WTC11 (cell line): ENCODE measurements around the gene SLC24A3. TPM values are rescaled to one million over a fixed set of nuclear protein-coding genes. Genes with fewer than 3 reads are reported as not detected.

Source experiments
- ATAC-seq: fragments of 200-7000 bp; cut with Tn5 transposase; 2 replicates; pipeline ENCODE4 v1.10.0; 2021; ENCODE audit warnings: mild to moderate bottlenecking, moderate library complexity
- CTCF ChIA-PET: fragments of 300-600 bp; sonication (Branson Sonifier 250); formaldehyde crosslinking; loops from one replicate; lab custom pipeline; 2021; ENCODE audit warnings: antibody characterized with exemption; lab: Charles Lee
- POLR2A ChIA-PET: fragments of 350-600 bp; sonication (Branson Sonifier 250); formaldehyde crosslinking; loops from one replicate; lab custom pipeline; 2021; ENCODE audit warnings: antibody characterized with exemption; lab: Charles Lee
- DNase-seq: peaks from one replicate; pipeline ENCODE4 v3.0.0; 2021; ENCODE audit warnings: low spot score
- H3K27ac Mint-ChIP-seq: 2 replicates; pipeline ENCODE4 v1.8.0; 2021; ENCODE audit warnings: mixed read lengths
- H3K27me3 Mint-ChIP-seq: 2 replicates; pipeline ENCODE4 v1.8.0; 2021; ENCODE audit warnings: low read depth, mild to moderate bottlenecking, moderate library complexity, mixed read lengths
- H3K36me3 Mint-ChIP-seq: 2 replicates; pipeline ENCODE4 v1.8.0; 2021; ENCODE audit warnings: mixed read lengths
- H3K4me1 Mint-ChIP-seq: 2 replicates; pipeline ENCODE4 v1.8.0; 2022; ENCODE audit warnings: mixed read lengths
- H3K4me3 Mint-ChIP-seq: 2 replicates; pipeline ENCODE4 v1.8.0; 2021; ENCODE audit warnings: mild to moderate bottlenecking, moderate library complexity, mixed read lengths
- H3K9me3 Mint-ChIP-seq: 2 replicates; pipeline ENCODE4 v1.8.0; 2021; ENCODE audit warnings: mixed read lengths
- CREB1 ChIP-seq: sonication (generic); formaldehyde crosslinking; IDR thresholded peaks from 2 replicates; pipeline ENCODE4 v1.8.0; 2023; ENCODE audit warnings: mild to moderate bottlenecking, missing genetic modification reagents
- ELF4 ChIP-seq: sonication (generic); formaldehyde crosslinking; IDR thresholded peaks from 2 replicates; pipeline ENCODE4 v1.8.1; 2022; ENCODE audit warnings: low read depth, mild to moderate bottlenecking, moderate library complexity, missing genetic modification reagents
- FOXK1 ChIP-seq: sonication (generic); formaldehyde crosslinking; IDR thresholded peaks from 2 replicates; pipeline ENCODE4 v1.8.0; 2022; ENCODE audit warnings: mild to moderate bottlenecking, moderate library complexity, missing genetic modification reagents
- HMGA2 ChIP-seq: fragments of 250-450 bp; sonication (Bioruptor Pico); IDR thresholded peaks from 2 replicates; pipeline ENCODE4 v1.4.0; 2021; ENCODE audit warnings: mild to moderate bottlenecking, moderate library complexity
- IRF1 ChIP-seq: sonication (generic); formaldehyde crosslinking; IDR thresholded peaks from 2 replicates; pipeline ENCODE4 v1.8.0; 2023; ENCODE audit warnings: missing genetic modification reagents
- MAX ChIP-seq: sonication (generic); formaldehyde crosslinking; IDR thresholded peaks from 2 replicates; pipeline ENCODE4 v1.8.0; 2022; ENCODE audit warnings: mild to moderate bottlenecking, missing genetic modification reagents
- MXD4 ChIP-seq: fragments of 250-450 bp; sonication (Bioruptor Pico); IDR thresholded peaks from 2 replicates; pipeline ENCODE4 v1.8.0; 2021; ENCODE audit warnings: mild to moderate bottlenecking, moderate library complexity, borderline replicate concordance
- NR1H2 ChIP-seq: sonication (generic); formaldehyde crosslinking; IDR thresholded peaks from 2 replicates; pipeline ENCODE4 v1.9.0; 2021; ENCODE audit warnings: mild to moderate bottlenecking, moderate library complexity, missing genetic modification reagents
- TCF7 ChIP-seq: sonication (generic); formaldehyde crosslinking; IDR thresholded peaks from 2 replicates; pipeline ENCODE4 v1.8.0; 2022; ENCODE audit warnings: mild to moderate bottlenecking, low read depth, missing genetic modification reagents, moderate library complexity
- TP53 ChIP-seq: sonication (generic); formaldehyde crosslinking; IDR thresholded peaks from 2 replicates; pipeline ENCODE4 v1.8.1; 2023; ENCODE audit warnings: mild to moderate bottlenecking, missing genetic modification reagents
- ZNF317 ChIP-seq: sonication (generic); formaldehyde crosslinking; IDR thresholded peaks from 2 replicates; pipeline ENCODE4 v1.8.1; 2023; ENCODE audit warnings: low read depth, mild to moderate bottlenecking, moderate library complexity, missing genetic modification reagents, borderline replicate concordance
- total RNA-seq: library from RNA; stranded (reverse); gene quantifications from 3 replicates; pipeline ENCODE4 v1.2.3, GENCODE V29; 2021
- TF ChIP-seq, protein P1 (sequence below): sonication (generic); formaldehyde crosslinking; IDR thresholded peaks from 2 replicates; pipeline ENCODE4 v1.8.0; 2023; ENCODE audit warnings: mild to moderate bottlenecking, missing genetic modification reagents
- TF ChIP-seq, protein P2 (sequence below): fragments of 200-600 bp; IDR thresholded peaks from 2 replicates; pipeline ENCODE4 v1.8.0; 2022; ENCODE audit warnings: antibody characterized with exemption
- TF ChIP-seq, protein P3 (sequence below): sonication (generic); formaldehyde crosslinking; IDR thresholded peaks from 2 replicates; pipeline ENCODE4 v1.8.1; 2023; ENCODE audit warnings: mild to moderate bottlenecking, missing genetic modification reagents, moderate library complexity
- TF ChIP-seq, protein P4 (sequence below): sonication (generic); formaldehyde crosslinking; IDR thresholded peaks from 2 replicates; pipeline ENCODE4 v1.8.1; 2023; ENCODE audit warnings: mild to moderate bottlenecking, moderate library complexity, missing genetic modification reagents
- TF ChIP-seq, protein P5 (sequence below): sonication (generic); formaldehyde crosslinking; IDR thresholded peaks from 2 replicates; pipeline ENCODE4 v1.8.0; 2022; ENCODE audit warnings: missing genetic modification reagents

SLC24A3 gene
- total RNA-seq, 1 experiment from 2014 or later = 5.7 TPM

DNA sequence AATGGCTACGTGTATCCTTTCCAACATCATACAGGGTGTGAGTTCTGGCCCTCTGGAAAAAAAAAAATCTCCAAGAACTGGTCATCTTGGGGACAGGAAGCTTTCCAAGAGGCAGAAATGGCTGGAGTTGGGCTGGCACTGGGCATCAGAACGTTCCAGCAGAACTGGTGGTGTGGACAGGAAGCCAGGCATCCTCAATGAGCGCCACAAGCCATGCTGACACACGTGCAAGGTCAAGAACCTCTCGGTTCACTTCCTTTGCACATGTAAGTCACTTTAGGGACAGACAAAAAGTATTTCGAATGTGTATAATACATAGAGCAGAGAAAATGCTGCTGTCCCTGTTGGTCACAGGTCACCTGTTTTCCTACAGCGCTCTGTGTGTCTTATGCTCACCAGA lies 518.3 kb downstream of the SLC24A3 start:
- Mint-ChIP-seq H3K4me3 (no peak overlapping the region), H3K9me3 (no peaks in the 10 kb centered on the region), H3K27me3 (no peaks in the 10 kb centered on the region), H3K27ac (no peak overlapping the region), H3K4me1 (peaks cover 12% of the 10 kb centered on the region), H3K36me3 (no peaks in the 10 kb centered on the region)
- TF ChIP-seq FOXK1 (CRISPR knock-in tag) (no peak), MAX (CRISPR knock-in tag) (no peak), TP53 (no peak), ZNF317 (CRISPR knock-in tag) (no peak), ELF4 (CRISPR knock-in tag) (no peak), MXD4 (no peak)
- TF ChIP-seq, protein P1, sequence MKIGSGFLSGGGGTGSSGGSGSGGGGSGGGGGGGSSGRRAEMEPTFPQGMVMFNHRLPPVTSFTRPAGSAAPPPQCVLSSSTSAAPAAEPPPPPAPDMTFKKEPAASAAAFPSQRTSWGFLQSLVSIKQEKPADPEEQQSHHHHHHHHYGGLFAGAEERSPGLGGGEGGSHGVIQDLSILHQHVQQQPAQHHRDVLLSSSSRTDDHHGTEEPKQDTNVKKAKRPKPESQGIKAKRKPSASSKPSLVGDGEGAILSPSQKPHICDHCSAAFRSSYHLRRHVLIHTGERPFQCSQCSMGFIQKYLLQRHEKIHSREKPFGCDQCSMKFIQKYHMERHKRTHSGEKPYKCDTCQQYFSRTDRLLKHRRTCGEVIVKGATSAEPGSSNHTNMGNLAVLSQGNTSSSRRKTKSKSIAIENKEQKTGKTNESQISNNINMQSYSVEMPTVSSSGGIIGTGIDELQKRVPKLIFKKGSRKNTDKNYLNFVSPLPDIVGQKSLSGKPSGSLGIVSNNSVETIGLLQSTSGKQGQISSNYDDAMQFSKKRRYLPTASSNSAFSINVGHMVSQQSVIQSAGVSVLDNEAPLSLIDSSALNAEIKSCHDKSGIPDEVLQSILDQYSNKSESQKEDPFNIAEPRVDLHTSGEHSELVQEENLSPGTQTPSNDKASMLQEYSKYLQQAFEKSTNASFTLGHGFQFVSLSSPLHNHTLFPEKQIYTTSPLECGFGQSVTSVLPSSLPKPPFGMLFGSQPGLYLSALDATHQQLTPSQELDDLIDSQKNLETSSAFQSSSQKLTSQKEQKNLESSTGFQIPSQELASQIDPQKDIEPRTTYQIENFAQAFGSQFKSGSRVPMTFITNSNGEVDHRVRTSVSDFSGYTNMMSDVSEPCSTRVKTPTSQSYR (CRISPR knock-in tag) = no peak
- ChIA-PET POLR2A (no interaction called here), CTCF (no interaction called here)
- ATAC-seq = no peak
- no peak for DNase-seq

- no peaks in the 10 kb centered on the region for H3K27me3 Mint-ChIP-seq
- ATAC-seq (no peak), DNase-seq (no peak)
- no peak overlapping the region for H3K27ac Mint-ChIP-seq
- CTCF ChIA-PET = interaction anchor here (1.1 kb wide), 1 partner anchor 151 kb away, joined by 3 read pairs; no protein-coding TSS in a partner anchor
- no peaks in the 10 kb centered on the region for H3K36me3 Mint-ChIP-seq
- no peak overlapping the region for H3K4me3 Mint-ChIP-seq
- POLR2A ChIA-PET = no interaction called here
- H3K9me3 Mint-ChIP-seq = no peaks in the 10 kb centered on the region
- peaks cover 14% of the 10 kb centered on the region for H3K4me1 Mint-ChIP-seq
- no peak for TF ChIP-seq CREB1 (CRISPR knock-in tag)
- no peak for TF ChIP-seq HMGA2 (CRISPR knock-in tag)
These were observed 522.4 kb downstream of the SLC24A3 start for GRCh38 chr20:19734811-19735210.

DNA sequence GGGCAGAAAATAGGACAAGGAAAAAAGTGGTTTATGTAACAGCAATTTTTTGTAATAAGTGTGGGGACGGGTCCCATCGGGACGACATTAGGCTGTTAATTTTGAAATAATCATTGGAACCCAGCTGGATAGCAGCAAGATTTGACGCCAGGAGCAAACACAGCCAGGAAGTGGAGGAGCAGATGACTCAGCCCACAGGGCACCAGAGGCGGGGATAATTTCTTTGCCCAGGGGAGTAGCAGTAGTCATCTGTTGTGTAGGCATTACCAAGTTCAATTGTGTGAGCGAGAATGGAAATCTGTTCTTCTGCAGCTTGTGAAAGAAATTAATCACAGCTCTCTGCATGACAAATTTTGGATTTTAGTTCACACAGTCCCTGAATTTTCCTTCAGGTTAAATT lies 523.0 kb downstream of the SLC24A3 start:
- no peak for DNase-seq
- ATAC-seq = peak; percentile 61
- H3K27ac Mint-ChIP-seq = no peak overlapping the region
- H3K27me3 Mint-ChIP-seq = no peaks in the 10 kb centered on the region
- peaks cover 14% of the 10 kb centered on the region for H3K4me1 Mint-ChIP-seq
- H3K36me3 Mint-ChIP-seq = no peaks in the 10 kb centered on the region
- H3K4me3 Mint-ChIP-seq = no peak overlapping the region
- CTCF ChIA-PET = no interaction called here
- no peaks in the 10 kb centered on the region for H3K9me3 Mint-ChIP-seq
- no peak for TF ChIP-seq CREB1 (CRISPR knock-in tag)
- TF ChIP-seq, protein P2, sequence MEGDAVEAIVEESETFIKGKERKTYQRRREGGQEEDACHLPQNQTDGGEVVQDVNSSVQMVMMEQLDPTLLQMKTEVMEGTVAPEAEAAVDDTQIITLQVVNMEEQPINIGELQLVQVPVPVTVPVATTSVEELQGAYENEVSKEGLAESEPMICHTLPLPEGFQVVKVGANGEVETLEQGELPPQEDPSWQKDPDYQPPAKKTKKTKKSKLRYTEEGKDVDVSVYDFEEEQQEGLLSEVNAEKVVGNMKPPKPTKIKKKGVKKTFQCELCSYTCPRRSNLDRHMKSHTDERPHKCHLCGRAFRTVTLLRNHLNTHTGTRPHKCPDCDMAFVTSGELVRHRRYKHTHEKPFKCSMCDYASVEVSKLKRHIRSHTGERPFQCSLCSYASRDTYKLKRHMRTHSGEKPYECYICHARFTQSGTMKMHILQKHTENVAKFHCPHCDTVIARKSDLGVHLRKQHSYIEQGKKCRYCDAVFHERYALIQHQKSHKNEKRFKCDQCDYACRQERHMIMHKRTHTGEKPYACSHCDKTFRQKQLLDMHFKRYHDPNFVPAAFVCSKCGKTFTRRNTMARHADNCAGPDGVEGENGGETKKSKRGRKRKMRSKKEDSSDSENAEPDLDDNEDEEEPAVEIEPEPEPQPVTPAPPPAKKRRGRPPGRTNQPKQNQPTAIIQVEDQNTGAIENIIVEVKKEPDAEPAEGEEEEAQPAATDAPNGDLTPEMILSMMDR = no peak
- no peak for TF ChIP-seq NR1H2 (CRISPR knock-in tag)
- TF ChIP-seq, protein P3, sequence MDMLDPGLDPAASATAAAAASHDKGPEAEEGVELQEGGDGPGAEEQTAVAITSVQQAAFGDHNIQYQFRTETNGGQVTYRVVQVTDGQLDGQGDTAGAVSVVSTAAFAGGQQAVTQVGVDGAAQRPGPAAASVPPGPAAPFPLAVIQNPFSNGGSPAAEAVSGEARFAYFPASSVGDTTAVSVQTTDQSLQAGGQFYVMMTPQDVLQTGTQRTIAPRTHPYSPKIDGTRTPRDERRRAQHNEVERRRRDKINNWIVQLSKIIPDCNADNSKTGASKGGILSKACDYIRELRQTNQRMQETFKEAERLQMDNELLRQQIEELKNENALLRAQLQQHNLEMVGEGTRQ (CRISPR knock-in tag) = no peak
- POLR2A ChIA-PET = no interaction called here

DNA sequence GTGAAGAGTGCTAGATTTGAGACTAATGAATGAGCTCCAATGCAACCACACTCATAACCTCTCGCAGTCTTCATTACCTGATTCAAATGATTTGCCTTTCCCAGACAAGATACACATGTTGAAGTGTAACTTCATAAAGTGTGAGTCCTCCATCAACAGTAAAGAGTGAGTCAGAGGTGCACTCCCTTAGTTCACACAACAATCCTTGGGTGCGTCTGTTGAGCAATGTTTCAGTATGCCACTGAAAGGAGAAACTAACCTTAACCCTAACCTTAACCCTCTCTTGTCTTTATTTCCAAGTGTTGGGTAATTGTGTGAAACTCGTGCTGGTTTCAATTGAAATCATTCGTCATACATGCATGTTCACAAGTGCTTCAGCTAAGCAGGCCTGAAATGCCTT lies 524.6 kb downstream of the SLC24A3 start:
- no peak overlapping the region for H3K27ac Mint-ChIP-seq
- ChIA-PET POLR2A (no interaction called here), CTCF (interaction anchor here (1.1 kb wide), 1 partner anchor 52 kb away, joined by 3 read pairs; no protein-coding TSS in a partner anchor)
- H3K27me3 Mint-ChIP-seq = no peaks in the 10 kb centered on the region
- H3K36me3 Mint-ChIP-seq = no peaks in the 10 kb centered on the region
- H3K4me3 Mint-ChIP-seq = no peak overlapping the region
- H3K4me1 Mint-ChIP-seq = peaks cover 14% of the 10 kb centered on the region
- no peaks in the 10 kb centered on the region for H3K9me3 Mint-ChIP-seq
- ATAC-seq (no peak), DNase-seq (no peak)
- TF ChIP-seq TCF7 (CRISPR knock-in tag) = no peak
- TF ChIP-seq, protein P4, sequence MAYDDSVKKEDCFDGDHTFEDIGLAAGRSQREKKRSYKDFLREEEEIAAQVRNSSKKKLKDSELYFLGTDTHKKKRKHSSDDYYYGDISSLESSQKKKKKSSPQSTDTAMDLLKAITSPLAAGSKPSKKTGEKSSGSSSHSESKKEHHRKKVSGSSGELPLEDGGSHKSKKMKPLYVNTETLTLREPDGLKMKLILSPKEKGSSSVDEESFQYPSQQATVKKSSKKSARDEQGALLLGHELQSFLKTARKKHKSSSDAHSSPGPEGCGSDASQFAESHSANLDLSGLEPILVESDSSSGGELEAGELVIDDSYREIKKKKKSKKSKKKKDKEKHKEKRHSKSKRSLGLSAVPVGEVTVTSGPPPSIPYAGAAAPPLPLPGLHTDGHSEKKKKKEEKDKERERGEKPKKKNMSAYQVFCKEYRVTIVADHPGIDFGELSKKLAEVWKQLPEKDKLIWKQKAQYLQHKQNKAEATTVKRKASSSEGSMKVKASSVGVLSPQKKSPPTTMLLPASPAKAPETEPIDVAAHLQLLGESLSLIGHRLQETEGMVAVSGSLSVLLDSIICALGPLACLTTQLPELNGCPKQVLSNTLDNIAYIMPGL (CRISPR knock-in tag) = no peak
- no peak for TF ChIP-seq IRF1 (CRISPR knock-in tag)
- TF ChIP-seq, protein P5, sequence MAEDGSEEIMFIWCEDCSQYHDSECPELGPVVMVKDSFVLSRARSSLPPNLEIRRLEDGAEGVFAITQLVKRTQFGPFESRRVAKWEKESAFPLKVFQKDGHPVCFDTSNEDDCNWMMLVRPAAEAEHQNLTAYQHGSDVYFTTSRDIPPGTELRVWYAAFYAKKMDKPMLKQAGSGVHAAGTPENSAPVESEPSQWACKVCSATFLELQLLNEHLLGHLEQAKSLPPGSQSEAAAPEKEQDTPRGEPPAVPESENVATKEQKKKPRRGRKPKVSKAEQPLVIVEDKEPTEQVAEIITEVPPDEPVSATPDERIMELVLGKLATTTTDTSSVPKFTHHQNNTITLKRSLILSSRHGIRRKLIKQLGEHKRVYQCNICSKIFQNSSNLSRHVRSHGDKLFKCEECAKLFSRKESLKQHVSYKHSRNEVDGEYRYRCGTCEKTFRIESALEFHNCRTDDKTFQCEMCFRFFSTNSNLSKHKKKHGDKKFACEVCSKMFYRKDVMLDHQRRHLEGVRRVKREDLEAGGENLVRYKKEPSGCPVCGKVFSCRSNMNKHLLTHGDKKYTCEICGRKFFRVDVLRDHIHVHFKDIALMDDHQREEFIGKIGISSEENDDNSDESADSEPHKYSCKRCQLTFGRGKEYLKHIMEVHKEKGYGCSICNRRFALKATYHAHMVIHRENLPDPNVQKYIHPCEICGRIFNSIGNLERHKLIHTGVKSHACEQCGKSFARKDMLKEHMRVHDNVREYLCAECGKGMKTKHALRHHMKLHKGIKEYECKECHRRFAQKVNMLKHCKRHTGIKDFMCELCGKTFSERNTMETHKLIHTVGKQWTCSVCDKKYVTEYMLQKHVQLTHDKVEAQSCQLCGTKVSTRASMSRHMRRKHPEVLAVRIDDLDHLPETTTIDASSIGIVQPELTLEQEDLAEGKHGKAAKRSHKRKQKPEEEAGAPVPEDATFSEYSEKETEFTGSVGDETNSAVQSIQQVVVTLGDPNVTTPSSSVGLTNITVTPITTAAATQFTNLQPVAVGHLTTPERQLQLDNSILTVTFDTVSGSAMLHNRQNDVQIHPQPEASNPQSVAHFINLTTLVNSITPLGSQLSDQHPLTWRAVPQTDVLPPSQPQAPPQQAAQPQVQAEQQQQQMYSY (CRISPR knock-in tag) = no peak
